ENCODE measurements around the gene SLC26A1. TPM values are rescaled to one million over a fixed set of nuclear protein-coding genes. Genes with fewer than 3 reads are reported as not detected.
"Not testable (repeated sequence)": the region's sequence is repeated elsewhere in the genome, so short reads cannot be mapped to it uniquely, and the experiment has no call there.

SLC26A1 gene
- total RNA-seq, 1 donor from 2014 or later, result 0.43 TPM

DNA sequence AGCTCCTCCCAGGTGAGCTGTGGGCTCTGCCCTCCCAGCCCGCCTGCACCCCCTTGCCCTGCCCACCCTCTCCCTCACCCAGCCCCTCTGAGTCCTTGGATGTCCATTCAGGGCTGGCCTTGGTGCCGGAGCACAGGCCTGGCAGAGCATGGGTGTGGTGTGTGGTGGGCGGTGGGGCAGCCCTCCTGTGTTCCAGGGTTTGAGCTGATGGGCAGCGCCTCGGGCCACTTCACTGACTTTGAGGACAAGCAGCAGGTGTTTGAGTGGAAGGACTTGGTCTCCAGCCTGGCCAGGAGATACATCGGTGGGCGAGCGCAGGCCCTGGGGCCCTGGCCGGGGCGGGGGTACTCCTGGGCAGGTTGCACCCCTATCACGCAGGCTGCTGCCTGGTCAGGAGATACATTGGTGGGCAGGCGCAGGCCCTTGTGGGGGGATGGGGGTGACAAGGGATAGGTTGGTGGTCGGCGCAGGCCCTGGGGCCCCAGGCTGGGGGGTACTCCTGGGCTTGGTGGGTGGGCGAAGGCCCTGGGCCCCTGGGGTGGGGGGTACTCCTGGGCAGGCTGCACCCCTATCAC lies 7.6 kb upstream of the SLC26A1 start:
- intact Hi-C loops (cut with micrococcal nuclease), result no loop called here

DNA sequence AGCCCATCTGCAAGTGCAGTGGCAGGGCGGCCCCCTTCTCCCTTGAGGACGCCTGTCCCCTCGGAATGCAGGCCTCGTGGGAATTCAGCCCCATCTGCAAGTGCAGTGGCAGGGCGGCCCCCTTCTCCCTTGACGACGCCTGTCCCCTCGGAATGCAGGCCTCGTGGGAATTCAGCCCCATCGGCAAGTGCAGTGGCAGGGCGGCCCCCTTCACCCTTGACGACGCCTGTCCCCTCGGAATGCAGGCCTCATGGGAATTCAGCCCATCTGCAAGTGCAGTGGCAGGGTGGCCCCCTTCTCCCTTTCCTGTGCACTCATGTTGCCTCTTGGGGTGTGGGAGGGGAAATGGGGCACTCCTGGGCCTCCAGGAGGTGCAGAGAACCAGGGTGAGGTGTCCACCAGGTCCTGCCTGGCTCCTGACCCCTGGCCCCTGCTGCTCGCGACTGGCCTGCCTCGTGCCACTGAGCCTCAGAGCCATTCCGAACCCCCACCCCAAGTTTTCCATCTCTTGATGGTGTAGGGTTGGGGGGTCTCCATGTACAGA lies 6.8 kb upstream of the SLC26A1 start:
- intact Hi-C loops (cut with micrococcal nuclease), result no loop called here

GRCh38 chr4:999240-999863 lies 6.1 kb upstream of the SLC26A1 start:
- intact Hi-C loops (cut with micrococcal nuclease), result not testable (repeated sequence)

GRCh38 chr4:998096-998691 lies 5.0 kb upstream of the SLC26A1 start:
- intact Hi-C loops (cut with micrococcal nuclease), result no loop called here

DNA sequence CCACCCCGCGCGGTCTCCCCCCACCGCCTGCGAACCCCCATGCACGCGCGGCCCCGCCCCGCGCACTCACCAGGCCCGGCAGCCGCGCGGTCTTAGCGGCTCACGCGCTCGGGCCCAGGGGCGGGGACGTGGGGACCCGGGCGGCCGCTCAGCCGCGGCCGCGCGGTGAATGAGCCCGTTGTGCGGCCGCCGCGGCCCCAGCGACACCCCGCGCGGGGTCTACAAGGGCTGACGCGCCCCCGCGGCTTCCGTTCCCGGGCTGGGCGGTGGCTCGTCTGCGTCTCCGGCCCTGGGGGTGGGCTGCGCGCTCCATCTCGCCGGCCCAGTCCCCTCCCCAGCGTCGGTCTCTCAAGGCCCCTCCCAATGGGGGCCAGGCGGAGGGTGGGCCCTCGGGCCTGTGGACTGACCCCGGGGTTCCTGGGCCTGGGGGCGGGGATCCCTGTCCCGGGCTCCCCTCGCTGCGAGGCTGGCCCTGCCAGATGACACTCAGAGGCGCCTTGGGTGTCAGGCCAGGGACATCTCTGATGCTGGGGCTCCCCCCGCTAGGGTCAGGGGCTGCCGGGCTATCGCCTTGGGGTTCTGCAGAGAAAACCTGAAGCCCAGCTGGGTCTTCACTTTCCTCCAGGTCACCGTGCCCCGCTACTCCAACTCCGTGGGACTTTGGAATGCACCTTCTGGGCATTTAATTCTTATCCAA lies 4.3 kb upstream of the SLC26A1 start:
- intact Hi-C loops (cut with micrococcal nuclease), result no loop called here

- intact Hi-C loops (cut with micrococcal nuclease), result no loop called here
Observed at GRCh38 chr4:996997-997374, 3.8 kb upstream of the SLC26A1 start.

GRCh38 chr4:996030-996996 lies 3.1 kb upstream of the SLC26A1 start:
- intact Hi-C loops (cut with micrococcal nuclease), result no loop called here

- intact Hi-C loops (cut with micrococcal nuclease), result no loop called here
Observed at GRCh38 chr4:995311-996026, 2.3 kb upstream of the SLC26A1 start.

GRCh38 chr4:992297-993110 lies 700 bp downstream of the SLC26A1 start:
- intact Hi-C loops (cut with micrococcal nuclease), result no loop called here

DNA sequence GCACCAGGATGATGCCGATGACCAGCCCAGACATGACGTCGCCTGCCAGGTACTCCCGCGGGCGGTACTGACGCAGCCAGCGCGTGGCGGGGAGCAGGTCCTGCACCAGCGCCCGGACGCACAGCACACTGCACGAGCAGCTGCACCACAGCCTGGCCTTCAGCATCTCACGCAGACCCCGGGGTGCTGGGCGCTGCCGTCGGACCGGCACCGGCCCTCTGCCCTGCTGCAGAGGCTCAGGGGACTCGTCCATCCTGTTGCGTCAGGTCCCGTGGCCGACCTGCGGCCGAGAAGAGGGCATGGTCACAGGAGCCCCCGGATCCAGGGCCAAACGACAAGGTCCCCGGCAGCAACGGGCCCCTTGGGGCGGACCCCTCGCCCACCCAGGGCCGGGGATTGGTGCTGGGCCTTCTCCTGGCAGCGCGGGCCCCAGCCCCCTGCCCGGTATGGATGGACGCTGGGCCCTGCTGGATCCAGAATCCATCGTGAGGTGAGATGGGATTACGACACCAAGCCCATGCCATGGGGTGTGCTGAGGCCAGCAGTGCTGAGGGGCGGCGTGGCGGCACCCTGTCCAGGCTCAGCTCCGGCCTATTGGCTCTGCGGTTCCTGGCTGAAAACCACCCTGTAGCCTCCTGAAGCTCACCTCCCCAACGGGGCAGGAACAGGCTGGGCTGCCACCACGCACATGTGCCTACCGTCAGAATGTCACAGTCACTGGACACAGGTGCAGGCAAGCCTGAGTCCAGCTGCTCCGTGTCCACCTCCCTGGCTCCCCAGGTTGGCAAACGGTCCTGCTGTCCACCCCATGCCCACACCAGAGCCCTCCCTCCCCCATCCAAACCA lies 1.5 kb downstream of the SLC26A1 start:
- intact Hi-C loops (cut with micrococcal nuclease), result no loop called here

GRCh38 chr4:990746-991367 lies 2.3 kb downstream of the SLC26A1 start:
- intact Hi-C loops (cut with micrococcal nuclease), result no loop called here

GRCh38 chr4:989722-990471 lies 3.3 kb downstream of the SLC26A1 start:
- intact Hi-C loops (cut with micrococcal nuclease), result loop anchor here (5.0 kb wide), 1 partner anchor 208 kb away; no protein-coding TSS in a partner anchor

- intact Hi-C loops (cut with micrococcal nuclease), result loop anchor here (5.0 kb wide), 1 partner anchor 207 kb away; no protein-coding TSS in a partner anchor
Observed at GRCh38 chr4:988726-989721, 4.2 kb downstream of the SLC26A1 start.

DNA sequence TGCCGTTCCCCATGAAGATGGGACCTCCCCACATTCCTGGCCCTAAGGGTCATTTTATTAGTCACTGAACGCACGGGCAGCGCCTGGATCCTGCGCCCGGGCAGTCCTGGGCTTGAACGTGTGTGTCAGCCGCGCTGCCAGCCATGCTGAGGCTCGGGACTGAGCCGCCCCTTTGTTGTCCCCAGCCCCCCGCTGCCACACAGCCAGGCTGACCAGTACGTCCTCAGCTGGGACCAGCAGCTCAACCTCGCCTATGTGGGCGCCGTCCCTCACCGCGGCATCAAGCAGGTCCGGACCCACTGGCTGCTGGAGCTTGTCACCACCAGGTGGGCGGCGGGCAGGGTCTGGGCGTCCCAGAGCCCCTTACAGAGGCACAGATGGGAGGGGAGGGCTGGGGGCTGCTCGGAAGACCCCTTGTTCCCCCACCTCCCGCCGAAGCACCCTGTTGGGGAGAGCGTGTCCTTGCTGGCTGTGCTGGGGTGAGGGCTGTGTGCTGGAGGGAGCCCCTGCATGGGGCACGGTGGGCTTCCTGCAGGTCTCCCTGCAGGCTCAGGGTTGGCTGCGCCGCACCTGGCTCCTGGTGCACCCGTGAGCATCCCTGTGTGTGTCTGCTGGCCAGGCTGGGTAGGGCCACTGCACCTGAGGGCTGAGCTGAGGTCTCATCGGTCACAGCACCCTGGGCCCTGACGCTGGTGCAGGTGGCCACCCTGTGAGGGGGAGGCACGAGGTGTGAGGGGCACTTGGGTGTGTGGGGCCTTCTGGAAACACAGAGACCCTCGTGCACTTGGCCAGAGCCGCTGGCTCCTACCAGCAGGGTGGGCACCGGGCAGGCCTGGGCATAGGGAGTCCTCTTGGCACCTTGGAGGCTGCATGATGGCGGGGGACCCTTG lies 5.3 kb downstream of the SLC26A1 start:
- intact Hi-C loops (cut with micrococcal nuclease), result loop anchor here (1.0 to 5.0 kb wide), 4 partner anchors 15 to 206 kb away; partner anchors contain the start of genes DGKQ and FGFRL1

Data from T-helper 2 cell treated with Interferon-gamma antibody and Interleukin-4, amounts not matched to agents 100 ng/mL and 5 ng/mL, for 36 hours (primary cell).